IPS-18a (cell line): ENCODE results near the gene PPP1R13B.
"Not testable (repeated sequence)": the region's sequence is repeated elsewhere in the genome, so short reads cannot be mapped to it uniquely, and the experiment has no call there.

ENCODE experiments used
- H3K27ac ChIP-seq: one replicate; pipeline ENCODE4 v1.5.1; 2013; ENCODE audit warnings: low read length
- H3K27me3 ChIP-seq: one replicate; pipeline ENCODE4 v1.6.1; 2013; ENCODE audit warnings: mild to moderate bottlenecking, low read length; ENCODE audit not compliant: control insufficient read depth, insufficient read depth
- H3K36me3 ChIP-seq: one replicate; pipeline ENCODE4 v1.6.1; 2013; ENCODE audit warnings: low read depth, low read length; ENCODE audit not compliant: control insufficient read depth
- H3K4me1 ChIP-seq: one replicate; pipeline ENCODE4 v1.6.1; 2013; ENCODE audit warnings: low read depth, low read length; ENCODE audit not compliant: control insufficient read depth
- H3K4me3 ChIP-seq: one replicate; pipeline ENCODE4 v1.5.1; 2013; ENCODE audit warnings: low read length
- H3K9ac ChIP-seq: one replicate; pipeline ENCODE4 v1.6.1; 2013; ENCODE audit warnings: mild to moderate bottlenecking, low read length, moderate library complexity
- H3K9me3 ChIP-seq: one replicate; pipeline ENCODE4 v1.6.1; 2013; ENCODE audit warnings: low read depth, low read length; ENCODE audit not compliant: control insufficient read depth

Gene PPP1R13B

DNA sequence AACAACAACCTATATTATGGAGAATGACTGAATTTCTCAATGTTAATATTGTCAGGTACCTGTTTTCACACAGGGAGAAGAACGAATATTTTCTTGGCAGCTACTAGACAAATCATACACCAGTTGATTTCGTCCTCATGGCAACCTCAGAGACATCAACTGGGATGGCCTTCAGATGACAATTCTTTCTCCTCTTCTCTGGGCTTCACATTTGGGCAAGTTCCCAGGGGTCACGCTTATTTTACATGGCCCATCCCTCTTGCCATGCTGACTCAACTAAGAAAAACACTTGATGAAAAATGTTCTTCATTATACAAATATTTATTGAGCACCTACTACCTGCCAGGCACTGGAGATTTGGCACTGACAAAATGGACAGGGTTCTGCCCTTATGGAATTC lies 29.0 kb downstream of the PPP1R13B start:
- Histone ChIP-seq H3K4me3 (no peak overlapping the region), H3K4me1 (peaks cover 13% of the 10 kb centered on the region), H3K9ac (no peak overlapping the region), H3K27me3 (no peaks in the 10 kb centered on the region), H3K36me3 (no peaks in the 10 kb centered on the region), H3K27ac (no peak overlapping the region), H3K9me3 (no peaks in the 10 kb centered on the region)

- Histone ChIP-seq H3K9me3 (no peaks in the 10 kb centered on the region), H3K36me3 (no peaks in the 10 kb centered on the region), H3K4me3 (no peak overlapping the region), H3K4me1 (peaks cover 13% of the 10 kb centered on the region), H3K9ac (no peak overlapping the region), H3K27me3 (no peaks in the 10 kb centered on the region), H3K27ac (no peak overlapping the region)
These were observed 29.8 kb downstream of the PPP1R13B start for GRCh38 chr14:103817595-103817994.

DNA sequence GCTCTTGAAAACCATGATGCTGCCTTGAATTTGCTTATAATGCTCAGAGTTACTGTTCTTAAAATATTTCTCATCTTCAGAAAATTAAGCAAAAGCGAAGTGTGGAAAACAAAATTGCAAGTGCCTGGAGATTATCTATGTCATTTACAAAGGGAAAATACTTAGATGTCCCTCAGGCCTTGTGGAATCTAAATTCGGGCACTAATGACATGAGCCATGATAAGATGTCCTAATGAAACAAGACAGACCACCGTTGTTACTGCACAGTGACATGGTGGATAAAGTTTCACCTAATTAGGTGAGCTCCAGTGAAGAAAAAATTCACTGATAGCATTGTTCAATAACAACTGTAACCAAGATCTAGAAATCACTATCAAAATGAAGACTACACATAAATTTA lies 30.4 kb downstream of the PPP1R13B start:
- no peaks in the 10 kb centered on the region for H3K36me3 ChIP-seq
- H3K4me3 ChIP-seq: no peak overlapping the region
- no peak overlapping the region for H3K27ac ChIP-seq
- no peaks in the 10 kb centered on the region for H3K27me3 ChIP-seq
- peaks cover 13% of the 10 kb centered on the region for H3K4me1 ChIP-seq
- no peak overlapping the region for H3K9ac ChIP-seq
- no peaks in the 10 kb centered on the region for H3K9me3 ChIP-seq

GRCh38 chr14:103815253-103815652 lies 32.1 kb downstream of the PPP1R13B start:
- Histone ChIP-seq H3K4me1 (peaks cover 8% of the 10 kb centered on the region), H3K27ac (no peak overlapping the region), H3K9me3 (no peaks in the 10 kb centered on the region), H3K36me3 (no peaks in the 10 kb centered on the region), H3K27me3 (no peaks in the 10 kb centered on the region), H3K4me3 (no peak overlapping the region), H3K9ac (no peak overlapping the region)

DNA sequence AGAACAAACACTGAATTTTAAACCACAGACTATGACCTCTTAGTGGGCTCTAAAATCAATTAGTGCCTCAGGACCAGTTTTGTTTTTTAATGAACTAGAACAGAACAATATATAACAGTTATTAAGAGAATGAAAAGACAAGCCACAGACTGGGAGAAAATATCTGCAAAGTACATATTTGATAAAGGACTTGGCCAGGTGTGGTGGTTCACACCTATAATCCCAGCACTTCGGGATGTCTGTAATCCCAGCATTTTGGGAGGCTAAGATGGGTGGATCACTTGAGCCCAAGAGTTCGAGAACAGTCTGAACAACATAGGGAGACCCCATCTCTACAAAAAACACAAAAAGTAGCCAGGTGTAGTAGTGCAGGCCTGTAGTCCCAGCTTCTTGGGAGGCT lies 36.2 kb downstream of the PPP1R13B start:
- no peak overlapping the region for H3K27ac ChIP-seq
- H3K4me3 ChIP-seq: no peak overlapping the region
- no peaks in the 10 kb centered on the region for H3K9me3 ChIP-seq
- no peaks in the 10 kb centered on the region for H3K36me3 ChIP-seq
- H3K9ac ChIP-seq: no peak overlapping the region
- no peaks in the 10 kb centered on the region for H3K27me3 ChIP-seq
- no peaks in the 10 kb centered on the region for H3K4me1 ChIP-seq

DNA sequence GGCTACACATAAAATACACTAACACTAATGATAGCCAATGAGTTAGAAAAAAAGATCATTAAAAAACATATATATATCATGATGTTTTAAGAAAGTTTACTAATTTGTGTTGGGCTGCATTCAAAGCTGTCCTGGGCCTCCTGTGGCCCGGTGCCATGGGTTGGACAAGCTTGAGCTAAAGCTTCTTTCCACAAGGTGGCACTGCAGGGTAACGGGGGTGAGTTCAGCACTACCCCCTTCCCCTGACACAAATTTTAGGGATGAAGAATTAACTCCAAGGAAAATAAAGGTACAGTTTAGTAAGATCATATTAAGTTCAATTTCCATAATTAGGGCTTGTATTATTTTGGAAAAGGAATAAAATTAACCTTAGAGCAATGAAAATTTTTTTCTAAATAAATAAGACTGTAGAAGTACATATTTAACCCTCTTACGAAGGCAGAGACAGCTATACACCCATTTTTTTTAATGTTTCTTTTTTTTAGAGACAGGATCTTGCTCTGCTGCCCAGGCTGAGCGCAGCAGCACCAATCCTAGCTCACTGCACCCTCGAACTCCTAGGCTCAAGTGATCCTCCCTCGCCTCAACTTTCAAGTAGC lies 38.9 kb downstream of the PPP1R13B start:
- Histone ChIP-seq H3K36me3 (no peaks in the 10 kb centered on the region), H3K27ac (no peak overlapping the region), H3K27me3 (no peaks in the 10 kb centered on the region), H3K4me1 (no peaks in the 10 kb centered on the region), H3K9ac (no peak overlapping the region), H3K9me3 (no peaks in the 10 kb centered on the region), H3K4me3 (no peak overlapping the region)

- Histone ChIP-seq H3K27ac (no peak overlapping the region), H3K9ac (no peak overlapping the region), H3K9me3 (no peaks in the 10 kb centered on the region), H3K4me3 (no peak overlapping the region), H3K27me3 (no peaks in the 10 kb centered on the region), H3K36me3 (no peaks in the 10 kb centered on the region), H3K4me1 (no peaks in the 10 kb centered on the region)
These were observed 40.6 kb downstream of the PPP1R13B start for GRCh38 chr14:103806805-103807204.

GRCh38 chr14:103805708-103806107 lies 41.7 kb downstream of the PPP1R13B start:
- no peak overlapping the region for H3K9ac ChIP-seq
- peaks cover 6% of the 10 kb centered on the region for H3K4me1 ChIP-seq
- no peak overlapping the region for H3K27ac ChIP-seq

GRCh38 chr14:103803661-103804060 lies 43.7 kb downstream of the PPP1R13B start:
- H3K4me3 ChIP-seq: no peak overlapping the region
- H3K36me3 ChIP-seq: no peaks in the 10 kb centered on the region
- no peak overlapping the region for H3K9ac ChIP-seq
- peaks cover 6% of the 10 kb centered on the region for H3K4me1 ChIP-seq
- H3K27ac ChIP-seq: no peak overlapping the region
- no peaks in the 10 kb centered on the region for H3K27me3 ChIP-seq
- no peaks in the 10 kb centered on the region for H3K9me3 ChIP-seq

More at GRCh38 chr14:103805708-103806107, 41.7 kb downstream of the PPP1R13B start:
- H3K4me3 ChIP-seq: no peak overlapping the region
- H3K27me3 ChIP-seq: no peaks in the 10 kb centered on the region
- no peaks in the 10 kb centered on the region for H3K36me3 ChIP-seq
- H3K9me3 ChIP-seq: no peaks in the 10 kb centered on the region

DNA sequence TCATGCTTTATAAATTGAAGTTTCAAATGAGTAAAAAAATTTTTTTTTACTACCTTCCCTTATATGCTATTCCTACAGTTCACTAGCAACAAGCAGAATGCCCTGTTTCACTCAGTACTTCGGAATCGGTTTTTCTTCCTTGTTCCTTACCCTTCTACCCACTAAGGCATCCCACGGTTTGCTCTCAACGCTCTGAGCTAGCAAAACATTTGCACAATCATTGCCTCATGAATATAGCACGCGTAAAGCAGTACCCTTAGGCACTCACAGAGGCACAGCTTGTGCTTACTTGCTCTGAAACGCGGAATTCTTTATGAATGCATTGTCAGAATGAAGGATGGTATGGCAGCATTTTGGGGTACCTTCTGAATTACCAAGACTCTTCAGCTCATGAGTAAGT lies 45.0 kb downstream of the PPP1R13B start:
- Histone ChIP-seq H3K9me3 (no peaks in the 10 kb centered on the region), H3K27me3 (no peaks in the 10 kb centered on the region), H3K4me3 (no peak overlapping the region), H3K27ac (no peak overlapping the region), H3K36me3 (no peaks in the 10 kb centered on the region), H3K4me1 (peaks cover 6% of the 10 kb centered on the region), H3K9ac (no peak overlapping the region)

DNA sequence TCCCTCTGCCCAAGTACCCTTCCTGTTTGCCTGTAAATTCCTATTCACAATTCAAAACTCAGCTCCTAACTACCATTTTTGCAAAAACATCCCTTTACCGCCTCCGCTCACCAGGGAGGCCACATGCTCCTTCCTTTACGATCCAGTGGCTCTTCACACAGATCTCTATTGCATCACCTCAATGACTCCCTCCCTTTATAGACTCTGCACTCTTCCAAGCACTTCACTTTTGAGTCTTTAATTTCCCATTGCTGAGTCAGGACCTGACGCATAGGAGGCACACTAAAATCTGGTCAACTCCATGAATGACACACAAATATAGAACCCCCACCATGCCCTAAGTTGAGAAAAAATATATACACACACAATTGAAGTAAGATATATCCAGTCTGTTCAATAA lies 45.9 kb downstream of the PPP1R13B start:
- Histone ChIP-seq H3K27ac (peak overlapping the region; percentile 6), H3K9me3 (no peaks in the 10 kb centered on the region), H3K36me3 (no peaks in the 10 kb centered on the region), H3K4me3 (no peak overlapping the region), H3K4me1 (peaks cover 6% of the 10 kb centered on the region), H3K27me3 (no peaks in the 10 kb centered on the region), H3K9ac (no peak overlapping the region)

GRCh38 chr14:103793192-103793591 lies 54.2 kb downstream of the PPP1R13B start:
- H3K9ac ChIP-seq, H3K4me3 ChIP-seq, H3K27ac ChIP-seq, H3K4me1 ChIP-seq, H3K9me3 ChIP-seq, H3K36me3 ChIP-seq, H3K27me3 ChIP-seq: not testable (repeated sequence)
